Stimulated activated CD4-positive, alpha-beta T cell treated with anti-CD3 and anti-CD28 coated beads, Interleukin-1b, Interleukin-23, amount 100 ng/mL, for 24 hours (primary cell): Measurements from ENCODE around the gene SLC25A41.
A peak's percentile ranks its signal among the peaks of the same experiment; 100 is the strongest.
"Not testable (repeated sequence)": the region's sequence is repeated elsewhere in the genome, so short reads cannot be mapped to it uniquely, and the experiment has no call there.

Source experiments
- DNase-seq, 4 experiments: peaks; one replicate each; pipeline ENCODE4 v3.0.0-alpha.2; 2020; ENCODE audit warnings: low read depth in 4 of 4, low spot score in 1 of 4

The SLC25A41 gene

GRCh38 chr19:6428692-6429418 lies 4.7 kb downstream of the SLC25A41 start:
- not testable (repeated sequence) for DNase-seq

- DNase-seq, result no peak
Measured at GRCh38 chr19:6427131-6427530, 6.4 kb downstream of the SLC25A41 start.

- DNase-seq, result no peak
Measured at GRCh38 chr19:6425732-6426620, 7.6 kb downstream of the SLC25A41 start.

GRCh38 chr19:6424939-6425731 lies 8.4 kb downstream of the SLC25A41 start:
- DNase-seq, result peak; percentile 94 to 98 (median 96)

- no peak for DNase-seq
Measured at GRCh38 chr19:6424195-6424938, 9.2 kb downstream of the SLC25A41 start, which contains the start of gene KHSRP. Gene KHSRP, minus strand, starts transcription at chr19:6424811. Its CDS starts 110 bp downstream, at chr19:6424701.

GRCh38 chr19:6423499-6424194 lies 9.9 kb downstream of the SLC25A41 start:
- DNase-seq, result no peak

- no peak for DNase-seq
Measured at GRCh38 chr19:6421075-6422014, 12.2 kb downstream of the SLC25A41 start.

GRCh38 chr19:6418562-6418932 lies 15.0 kb downstream of the SLC25A41 start:
- no peak for DNase-seq

GRCh38 chr19:6417713-6418561 lies 15.6 kb downstream of the SLC25A41 start:
- DNase-seq, result no peak

GRCh38 chr19:6416658-6417405 lies 16.7 kb downstream of the SLC25A41 start:
- no peak for DNase-seq

- no peak for DNase-seq
Measured at GRCh38 chr19:6415591-6416190, 17.9 kb downstream of the SLC25A41 start.

- DNase-seq, result no peak
Measured at GRCh38 chr19:6414793-6415590, 18.6 kb downstream of the SLC25A41 start.

GRCh38 chr19:6413721-6414643 lies 19.6 kb downstream of the SLC25A41 start:
- no peak for DNase-seq

GRCh38 chr19:6413291-6413690 lies 20.3 kb downstream of the SLC25A41 start:
- DNase-seq, result no peak

GRCh38 chr19:6412447-6413091 lies 21.0 kb downstream of the SLC25A41 start:
- DNase-seq, result no peak
